HepG2 (cell line): ENCODE data around the gene PRSS48. TPM values are rescaled to one million over a fixed set of nuclear protein-coding genes. Genes with fewer than 3 reads are reported as not detected.

Experiments used
- AFF4 ChIP-seq: sonication (generic); formaldehyde crosslinking; IDR thresholded peaks from 2 replicates; pipeline ENCODE4 v1.4.0; 2020; ENCODE audit warnings: missing genetic modification reagents
- ARNT2 ChIP-seq: sonication (generic); formaldehyde crosslinking; IDR thresholded peaks from 2 replicates; pipeline ENCODE4 v1.8.0; 2022; ENCODE audit warnings: mild to moderate bottlenecking, low read depth, missing genetic modification reagents, moderate library complexity
- ATF1 ChIP-seq: IDR thresholded peaks from 2 replicates; pipeline ENCODE4 v1.6.1; 2016; ENCODE audit warnings: mild to moderate bottlenecking, control low read depth
- CAMTA2 ChIP-seq: sonication (generic); formaldehyde crosslinking; IDR thresholded peaks from 2 replicates; pipeline ENCODE4 v1.4.0; 2020; ENCODE audit warnings: mild to moderate bottlenecking, missing genetic modification reagents, borderline replicate concordance
- ESRRA ChIP-seq: sonication (generic); formaldehyde crosslinking; IDR thresholded peaks from 2 replicates; pipeline ENCODE4 v1.5.1; 2020; ENCODE audit warnings: mild to moderate bottlenecking, low read depth, missing genetic modification reagents
- FOXP1 ChIP-seq, 2 experiments: fragments of 450-650 bp in 1 of 2; IDR thresholded peaks; 2 replicates each; pipeline ENCODE4 v1.6.1; 2017 to 2018; ENCODE audit warnings: antibody characterized with exemption in 1 of 2
- JUNB ChIP-seq: sonication (generic); formaldehyde crosslinking; IDR thresholded peaks from 2 replicates; pipeline ENCODE4 v1.8.0; 2022; ENCODE audit warnings: missing genetic modification reagents, mild to moderate bottlenecking, borderline replicate concordance
- KDM4B ChIP-seq: sonication (generic); formaldehyde crosslinking; IDR thresholded peaks from 2 replicates; pipeline ENCODE4 v1.4.0; 2020; ENCODE audit warnings: missing genetic modification reagents
- NFE2 ChIP-seq: sonication (generic); formaldehyde crosslinking; IDR thresholded peaks from 2 replicates; pipeline ENCODE4 v1.4.0; 2020; ENCODE audit warnings: missing genetic modification reagents
- RARA ChIP-seq: IDR thresholded peaks from 2 replicates; pipeline ENCODE4 v1.6.1; 2016; ENCODE audit warnings: missing genetic modification reagents, missing compliant biosample characterization
- SKI ChIP-seq: fragments of 450-650 bp; IDR thresholded peaks from one replicate; pipeline ENCODE4 v1.6.1; 2018; ENCODE audit warnings: mild to moderate bottlenecking; ENCODE audit not compliant: partially characterized antibody
- STAT6 ChIP-seq: sonication (generic); formaldehyde crosslinking; IDR thresholded peaks from 2 replicates; pipeline ENCODE4 v1.4.0; 2020; ENCODE audit warnings: missing genetic modification reagents, mild to moderate bottlenecking, borderline replicate concordance
- TBX3 ChIP-seq: fragments of 450-650 bp; IDR thresholded peaks from 2 replicates; pipeline ENCODE4 v1.6.1; 2017; ENCODE audit warnings: antibody characterized with exemption, mild to moderate bottlenecking, inconsistent platforms, borderline replicate concordance
- ZNF280D ChIP-seq: sonication (generic); formaldehyde crosslinking; IDR thresholded peaks from 2 replicates; pipeline ENCODE4 v1.5.1; 2020; ENCODE audit warnings: mild to moderate bottlenecking, missing genetic modification reagents
- polyA plus RNA-seq, 8 experiments: library from polyadenylated mRNA; depleted of rRNA in 3 of 8; stranded (reverse) in 7 of 8; unstranded in 1 of 8; fragments of >200 nt; fragmentation: Illumina TruSeq in 4 of 8; extraction: Trizol in 4 of 8; gene quantifications; 2 replicates each; pipeline versions ENCODE4 v1.2.1 to v1.2.3, GENCODE V29; 2011 to 2016; ENCODE audit warnings: low read depth in 4 of 8, missing spikeins in 1 of 8, mixed read lengths in 1 of 8; ENCODE audit not compliant: insufficient read depth in 1 of 8
- total RNA-seq, 5 experiments: library from RNA; depleted of rRNA; stranded (reverse); fragments of >200 nt; fragmentation: Illumina TruSeq; extraction: Trizol; gene quantifications; 2 replicates each; pipeline ENCODE4 v1.2.3, GENCODE V29; 2016; ENCODE audit warnings: low read depth in 1 of 5
- TF ChIP-seq, protein P1 (sequence below): IDR thresholded peaks from 2 replicates; pipeline ENCODE4 v1.6.1; 2016; ENCODE audit warnings: missing genetic modification reagents, missing compliant biosample characterization
- TF ChIP-seq, protein P2 (sequence below): sonication (generic); formaldehyde crosslinking; IDR thresholded peaks from 2 replicates; pipeline ENCODE4 v1.8.0; 2022; ENCODE audit warnings: mild to moderate bottlenecking, missing genetic modification reagents, moderate library complexity

PRSS48 gene
- total and polyA plus RNA-seq, 2 of the 13 experiments (the other 11 are each of a cell fraction or from before 2014, with no cell fraction given) = not detected

- TF ChIP-seq, protein P1, sequence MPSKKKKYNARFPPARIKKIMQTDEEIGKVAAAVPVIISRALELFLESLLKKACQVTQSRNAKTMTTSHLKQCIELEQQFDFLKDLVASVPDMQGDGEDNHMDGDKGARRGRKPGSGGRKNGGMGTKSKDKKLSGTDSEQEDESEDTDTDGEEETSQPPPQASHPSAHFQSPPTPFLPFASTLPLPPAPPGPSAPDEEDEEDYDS (CRISPR knock-in tag) = peak; percentile 92
- TF ChIP-seq, protein P2, sequence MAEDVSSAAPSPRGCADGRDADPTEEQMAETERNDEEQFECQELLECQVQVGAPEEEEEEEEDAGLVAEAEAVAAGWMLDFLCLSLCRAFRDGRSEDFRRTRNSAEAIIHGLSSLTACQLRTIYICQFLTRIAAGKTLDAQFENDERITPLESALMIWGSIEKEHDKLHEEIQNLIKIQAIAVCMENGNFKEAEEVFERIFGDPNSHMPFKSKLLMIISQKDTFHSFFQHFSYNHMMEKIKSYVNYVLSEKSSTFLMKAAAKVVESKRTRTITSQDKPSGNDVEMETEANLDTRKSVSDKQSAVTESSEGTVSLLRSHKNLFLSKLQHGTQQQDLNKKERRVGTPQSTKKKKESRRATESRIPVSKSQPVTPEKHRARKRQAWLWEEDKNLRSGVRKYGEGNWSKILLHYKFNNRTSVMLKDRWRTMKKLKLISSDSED (CRISPR knock-in tag) = no peak
- peak; percentile 99 for TF ChIP-seq STAT6 (CRISPR knock-in tag)
- TF ChIP-seq CAMTA2 = no peak
- TF ChIP-seq SKI = peak; percentile 1
- TF ChIP-seq KDM4B (CRISPR knock-in tag) = no peak
- peak; percentile 75 for TF ChIP-seq ATF1 (CRISPR knock-in tag)
- peak; percentile 88 for TF ChIP-seq ESRRA (CRISPR knock-in tag)
- peak; percentile 84 for TF ChIP-seq RARA (CRISPR knock-in tag)
- peak; percentile 38; the same call in 1 of the 2 replicates for TF ChIP-seq ARNT2 (CRISPR knock-in tag)
- peak; percentile 74; the same call in 1 of the 2 replicates for TF ChIP-seq TBX3
- no peak for TF ChIP-seq NFE2 (CRISPR knock-in tag)
- peak; percentile 56; the same call in 1 of the 2 replicates for TF ChIP-seq ZNF280D (CRISPR knock-in tag)
- peak; percentile 31; the same call in 1 of the 2 replicates for TF ChIP-seq FOXP1 (IDR thresholded peaks at IDR 0.05)
- peak; percentile 94 for TF ChIP-seq FOXP1 (CRISPR knock-in tag; IDR thresholded peaks at IDR 0.05)
- TF ChIP-seq AFF4 = peak; percentile 81; the same call in 1 of the 2 replicates
- peak; percentile 60; the same call in 1 of the 2 replicates for TF ChIP-seq JUNB (CRISPR knock-in tag)
Observed at GRCh38 chr4:151325111-151325948, 48.4 kb downstream of the PRSS48 start, which contains the start of gene SH3D19 (continued).
